Activated naive CD8-positive, alpha-beta T cell treated with anti-CD3 and anti-CD28 coated beads, Interleukin-2, amount 10 ng/mL, durations not matched to agents 7 days and 5 days (primary cell): Measurements from ENCODE around the gene NOSIP. TPM values are rescaled to one million over a fixed set of nuclear protein-coding genes. Genes with fewer than 3 reads are reported as not detected.
A peak's percentile ranks its signal among the peaks of the same experiment; 100 is the strongest.

ENCODE experiments used
- ATAC-seq: fragments of 150-1000 bp; cut with Tn5 transposase; one replicate; pipeline ENCODE4 v1.10.0; 2021; ENCODE audit warnings: low read depth, moderate library complexity
- POLR2A ChIA-PET: fragments of 350-600 bp; sonication (Branson Sonifier 250); formaldehyde crosslinking; loops from one replicate; lab custom pipeline; 2021; ENCODE audit warnings: antibody characterized with exemption; lab: Charles Lee
- DNase-seq: peaks from one replicate; pipeline ENCODE4 v3.0.0; 2021
- H3K27ac Mint-ChIP-seq: one replicate; pipeline ENCODE4 v1.8.0; 2022; ENCODE audit warnings: mild to moderate bottlenecking, mixed read lengths
- H3K27me3 Mint-ChIP-seq: one replicate; pipeline ENCODE4 v1.8.0; 2022; ENCODE audit warnings: mild to moderate bottlenecking, moderate library complexity, mixed read lengths
- H3K36me3 Mint-ChIP-seq: one replicate; pipeline ENCODE4 v1.8.0; 2021; ENCODE audit warnings: mild to moderate bottlenecking, mixed read lengths
- H3K4me1 Mint-ChIP-seq: one replicate; pipeline ENCODE4 v1.8.0; 2021; ENCODE audit warnings: mixed read lengths
- H3K4me3 Mint-ChIP-seq: one replicate; pipeline ENCODE4 v1.8.0; 2022; ENCODE audit warnings: mild to moderate bottlenecking, moderate library complexity, mixed read lengths
- H3K9me3 Mint-ChIP-seq: one replicate; pipeline ENCODE4 v1.8.0; 2021; ENCODE audit warnings: mixed read lengths
- total RNA-seq, 2 experiments: library from RNA; stranded (reverse); gene quantifications; one replicate each; pipeline ENCODE4 v1.2.3, GENCODE V29; 2021

Gene NOSIP
- total RNA-seq, 2 experiments from 2014 or later, result 122 to 125 TPM

GRCh38 chr19:49559443-49559842 is 20.9 kb downstream of the NOSIP start:
- H3K27me3 Mint-ChIP-seq, result no peaks in the 10 kb centered on the region
- H3K4me1 Mint-ChIP-seq, result peaks cover 77% of the 10 kb centered on the region
- no peak for DNase-seq
- peaks cover 34% of the 10 kb centered on the region for H3K36me3 Mint-ChIP-seq
- H3K27ac Mint-ChIP-seq, result peak overlapping the region; percentile 92
- peak overlapping the region; percentile 91 for H3K4me3 Mint-ChIP-seq
- no peak for ATAC-seq
- no peaks in the 10 kb centered on the region for H3K9me3 Mint-ChIP-seq
- POLR2A ChIA-PET, result interaction anchor here (0.6 to 5.5 kb wide), 4 partner anchors 10 to 24 kb away, joined by 4 to 41 read pairs (median 5); partner anchors contain the start of genes NOSIP and PRRG2

GRCh38 chr19:49558591-49558990 is 21.8 kb downstream of the NOSIP start:
- peak; percentile 23 for ATAC-seq
- Mint-ChIP-seq H3K36me3 (peaks cover 30% of the 10 kb centered on the region), H3K27me3 (no peaks in the 10 kb centered on the region), H3K4me3 (peak overlapping the region; percentile 91), H3K4me1 (peaks cover 78% of the 10 kb centered on the region), H3K27ac (peak overlapping the region; percentile 92), H3K9me3 (no peaks in the 10 kb centered on the region)
- DNase-seq, result no peak
- POLR2A ChIA-PET, result interaction anchor here (0.6 to 5.5 kb wide), 7 partner anchors 10 to 114 kb away, joined by 3 to 41 read pairs (median 4); partner anchors contain the start of genes NOSIP, PRRG2 and RPS11

- POLR2A ChIA-PET, result interaction anchor here (0.7 to 5.5 kb wide), 4 partner anchors 9 to 68 kb away, joined by 3 to 41 read pairs (median 6); partner anchors contain the start of gene RPS11
- Mint-ChIP-seq H3K36me3 (peaks cover 30% of the 10 kb centered on the region), H3K4me1 (peaks cover 77% of the 10 kb centered on the region), H3K27me3 (no peaks in the 10 kb centered on the region), H3K27ac (peak overlapping the region; percentile 77), H3K4me3 (peak overlapping the region; percentile 80), H3K9me3 (no peaks in the 10 kb centered on the region)
- DNase-seq (no peak), ATAC-seq (no peak)
Measured at GRCh38 chr19:49557641-49558325, 22.6 kb downstream of the NOSIP start.

DNA sequence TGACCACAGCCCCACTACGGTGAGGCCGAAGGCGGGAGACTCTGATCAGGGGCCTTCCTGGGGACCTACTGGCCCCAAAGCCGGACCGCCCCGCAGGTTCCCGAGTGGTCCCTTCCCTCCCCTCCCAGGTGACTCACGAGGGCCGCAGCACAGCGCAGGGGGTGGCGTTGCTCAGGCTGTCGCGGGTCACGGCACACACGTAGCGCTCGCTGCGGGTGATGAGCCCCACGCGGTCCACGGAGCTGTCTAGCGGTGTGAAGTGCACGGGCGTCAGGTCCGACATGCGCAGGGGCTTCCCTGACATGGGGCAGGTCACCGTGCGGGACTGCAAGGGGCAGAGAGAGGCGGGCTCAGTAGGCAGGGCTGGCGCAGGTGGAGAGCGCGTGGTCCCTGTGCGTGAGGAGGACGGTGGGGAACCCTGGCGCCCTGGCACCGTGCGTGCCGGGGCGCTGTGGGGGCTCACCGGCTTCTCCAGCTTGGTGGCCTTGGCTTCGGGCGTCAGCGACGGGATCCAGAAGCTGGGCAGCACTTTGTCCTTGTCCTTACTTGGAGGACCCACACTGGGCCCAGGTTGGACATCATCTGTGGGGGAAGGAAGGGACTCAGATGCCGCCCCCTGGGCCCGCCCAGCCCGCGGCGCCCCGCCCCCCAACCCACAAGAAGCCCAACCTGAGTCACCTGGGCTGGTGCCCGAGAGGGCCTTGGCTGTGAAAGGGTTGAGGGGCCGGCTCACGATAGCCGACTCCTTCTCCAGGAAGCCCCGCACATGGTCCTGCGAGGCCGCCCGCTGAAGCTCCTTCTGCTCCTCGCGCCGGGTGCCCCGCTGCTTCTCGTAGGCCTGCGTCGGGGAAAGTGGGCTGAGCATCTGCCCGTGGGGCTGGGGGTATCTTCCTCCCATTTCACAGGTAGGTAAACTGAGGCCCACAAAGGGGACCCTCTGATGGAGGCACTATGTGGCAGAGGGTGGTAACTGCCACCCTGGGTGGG is 23.7 kb downstream of the NOSIP start:
- POLR2A ChIA-PET, result interaction anchor here (1.2 to 5.5 kb wide), 3 partner anchors 12 to 61 kb away, joined by 4 to 41 read pairs (median 9); partner anchors contain the start of genes RCN3 and RPS11
- Mint-ChIP-seq H3K27me3 (no peaks in the 10 kb centered on the region), H3K4me1 (peaks cover 78% of the 10 kb centered on the region), H3K27ac (peak overlapping the region; percentile 77), H3K36me3 (peaks cover 32% of the 10 kb centered on the region), H3K9me3 (no peaks in the 10 kb centered on the region), H3K4me3 (peak overlapping the region; percentile 80)
- DNase-seq, result peak; percentile 61
- peak; percentile 3 for ATAC-seq

GRCh38 chr19:49555600-49556411 is 24.6 kb downstream of the NOSIP start:
- POLR2A ChIA-PET, result interaction anchor here (0.7 to 5.5 kb wide), 7 partner anchors 11 to 84 kb away, joined by 3 to 41 read pairs (median 3); partner anchors contain the start of genes RCN3 and RRAS

DNA sequence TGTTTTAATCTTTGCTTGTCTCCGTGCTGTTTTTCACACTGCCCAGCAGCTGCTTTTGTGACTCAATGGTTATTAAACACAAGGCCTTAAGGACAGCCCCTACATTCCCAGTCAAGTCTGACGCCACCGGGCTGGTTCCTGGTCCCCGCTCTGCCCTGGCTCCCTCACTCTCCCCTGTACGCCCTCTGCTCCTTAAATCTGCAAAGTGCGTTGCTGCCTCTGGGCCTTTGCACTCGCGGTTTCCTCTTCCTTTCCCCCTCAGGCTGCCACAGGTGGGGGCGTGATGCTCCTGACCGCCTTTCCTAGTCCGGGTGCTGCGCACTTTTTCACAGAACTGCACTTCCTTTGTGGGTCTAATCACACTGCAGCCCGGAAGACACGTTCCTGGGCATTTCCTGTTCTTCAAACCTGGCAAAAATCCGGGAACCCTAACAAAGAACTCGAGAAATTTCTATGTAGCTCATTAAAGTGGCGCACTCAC is 25.6 kb downstream of the NOSIP start:
- peak; percentile 27 for ATAC-seq
- H3K27ac Mint-ChIP-seq, result peak overlapping the region; percentile 92
- H3K27me3 Mint-ChIP-seq, result no peaks in the 10 kb centered on the region
- peaks cover 67% of the 10 kb centered on the region for H3K4me1 Mint-ChIP-seq
- H3K9me3 Mint-ChIP-seq, result no peaks in the 10 kb centered on the region
- peaks cover 34% of the 10 kb centered on the region for H3K36me3 Mint-ChIP-seq
- H3K4me3 Mint-ChIP-seq, result peak overlapping the region; percentile 78
- DNase-seq, result peak; percentile 67
- POLR2A ChIA-PET, result interaction anchor here (0.7 to 6.1 kb wide), 10 partner anchors 12 to 312 kb away, joined by 3 to 32 read pairs (median 3); partner anchors contain the start of genes NOSIP, RCN3 and RRAS

More at GRCh38 chr19:49555600-49556411, 24.6 kb downstream of the NOSIP start:
- H3K36me3 Mint-ChIP-seq, result peaks cover 34% of the 10 kb centered on the region
- H3K9me3 Mint-ChIP-seq, result no peaks in the 10 kb centered on the region
- DNase-seq (peak; percentile 82), ATAC-seq (peak; percentile 26)
- H3K27me3 Mint-ChIP-seq, result no peaks in the 10 kb centered on the region
- H3K27ac Mint-ChIP-seq, result peak overlapping the region; percentile 92
- peaks cover 73% of the 10 kb centered on the region for H3K4me1 Mint-ChIP-seq
- H3K4me3 Mint-ChIP-seq, result peak overlapping the region; percentile 58

- ATAC-seq, result no peak
- POLR2A ChIA-PET, result interaction anchor here (0.7 to 6.1 kb wide), 13 partner anchors 7 to 123 kb away, joined by 3 to 32 read pairs (median 4); partner anchors contain the start of genes NOSIP, PRMT1 and RCN3
- Mint-ChIP-seq H3K27me3 (no peaks in the 10 kb centered on the region), H3K27ac (peak overlapping the region; percentile 98), H3K4me1 (peaks cover 65% of the 10 kb centered on the region), H3K36me3 (peaks cover 24% of the 10 kb centered on the region), H3K9me3 (no peaks in the 10 kb centered on the region), H3K4me3 (peak overlapping the region; percentile 78)
- DNase-seq, result no peak
Measured at GRCh38 chr19:49553451-49554271, 26.7 kb downstream of the NOSIP start.

DNA sequence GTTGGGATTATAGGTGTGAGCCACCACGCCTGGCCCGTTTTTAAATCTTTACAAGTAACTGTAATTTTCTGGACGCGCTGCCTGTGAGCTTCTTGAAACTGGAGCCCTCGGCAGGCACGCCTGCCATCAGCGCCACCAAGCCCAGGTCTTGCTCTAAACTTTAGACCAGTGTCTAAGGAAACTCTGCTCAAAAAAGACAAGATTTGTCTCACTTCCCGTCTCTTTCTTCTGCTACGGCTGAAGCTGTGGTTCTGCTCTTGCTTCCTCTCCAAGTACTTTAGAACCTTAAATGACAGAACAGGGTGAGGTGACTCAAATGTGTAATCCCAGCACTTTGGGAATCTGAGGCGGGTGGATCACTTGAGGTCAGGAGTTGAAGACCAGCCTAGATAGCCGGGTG is 27.6 kb downstream of the NOSIP start:
- H3K36me3 Mint-ChIP-seq, result peaks cover 21% of the 10 kb centered on the region
- peaks cover 63% of the 10 kb centered on the region for H3K4me1 Mint-ChIP-seq
- no peaks in the 10 kb centered on the region for H3K27me3 Mint-ChIP-seq
- ATAC-seq, result peak; percentile 45
- POLR2A ChIA-PET, result interaction anchor here (0.6 to 6.1 kb wide), 13 partner anchors 8 to 664 kb away, joined by 3 to 32 read pairs (median 4); partner anchors contain the start of genes NOSIP and PRMT1
- DNase-seq, result no peak
- H3K4me3 Mint-ChIP-seq, result peak overlapping the region; percentile 82
- H3K27ac Mint-ChIP-seq, result peak overlapping the region; percentile 98
- no peaks in the 10 kb centered on the region for H3K9me3 Mint-ChIP-seq

DNA sequence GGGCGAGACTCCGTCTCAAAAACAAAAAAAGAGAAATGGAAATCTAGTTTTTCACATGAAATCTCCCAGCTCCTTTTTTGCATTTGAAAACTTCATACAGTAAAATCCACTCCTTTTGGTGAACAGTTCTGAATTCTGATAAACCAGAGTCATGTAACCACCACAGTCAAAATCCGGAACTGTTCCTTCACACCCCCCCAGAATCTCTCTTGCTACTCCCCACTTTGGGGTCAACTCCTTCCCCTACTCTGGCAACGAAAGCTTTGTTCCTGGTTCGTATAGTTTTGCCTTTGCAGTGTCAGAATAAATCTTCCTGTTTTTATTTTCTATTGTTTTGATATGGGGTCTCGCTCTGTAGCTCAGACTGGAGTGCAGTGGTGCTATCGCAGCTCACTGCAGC is 28.8 kb downstream of the NOSIP start:
- ATAC-seq (no peak), DNase-seq (no peak)
- Mint-ChIP-seq H3K4me3 (peak overlapping the region; percentile 36), H3K9me3 (no peaks in the 10 kb centered on the region), H3K4me1 (peaks cover 63% of the 10 kb centered on the region), H3K27ac (peak overlapping the region; percentile 72), H3K27me3 (no peaks in the 10 kb centered on the region), H3K36me3 (peaks cover 16% of the 10 kb centered on the region)
- POLR2A ChIA-PET, result interaction anchor here (0.7 to 6.1 kb wide), 5 partner anchors 9 to 56 kb away, joined by 3 to 32 read pairs (median 9); no protein-coding TSS in a partner anchor

DNA sequence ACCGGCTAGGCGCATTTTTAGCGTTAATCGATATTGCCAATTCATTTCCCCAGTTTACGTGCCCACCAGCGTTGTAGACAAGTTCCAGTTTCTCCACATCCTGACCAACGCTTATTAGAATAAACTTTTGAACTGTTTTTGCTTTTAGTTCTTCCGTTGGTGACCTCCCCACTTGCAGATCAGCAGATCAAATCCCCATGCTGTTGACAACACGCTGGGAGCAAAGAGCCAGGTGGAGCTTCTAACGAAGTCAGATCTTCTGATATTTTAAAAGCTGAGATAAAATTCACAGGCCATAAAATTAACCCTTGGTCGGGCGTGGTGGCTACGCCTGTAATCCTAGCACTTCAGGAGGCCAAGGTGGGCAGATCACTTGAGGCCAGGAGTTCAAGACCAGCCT is 31.3 kb downstream of the NOSIP start:
- POLR2A ChIA-PET, result interaction anchor here (0.6 to 6.1 kb wide), 14 partner anchors 10 to 122 kb away, joined by 3 to 32 read pairs (median 4); partner anchors contain the start of genes NOSIP, RCN3 and RPS11

More for the DNA sequence above, 31.3 kb downstream of the NOSIP start:
- Mint-ChIP-seq H3K9me3 (no peaks in the 10 kb centered on the region), H3K27me3 (no peaks in the 10 kb centered on the region), H3K4me1 (peaks cover 43% of the 10 kb centered on the region), H3K36me3 (peaks cover 4% of the 10 kb centered on the region), H3K4me3 (peak overlapping the region; percentile 58), H3K27ac (peak overlapping the region; percentile 83)
- ATAC-seq (no peak), DNase-seq (no peak)
